Large intestine (tissue), 3 donors: ENCODE data around the gene CCND3. TPM values are rescaled to one million over a fixed set of nuclear protein-coding genes. Genes with fewer than 3 reads are reported as not detected.

Experiments
- DNase-seq, 2 donors: peaks; one replicate each; pipeline versions ENCODE4 v3.0.0 to v3.0.0-alpha.2; 2013
- H3K27ac ChIP-seq: one replicate; pipeline ENCODE4 v1.5.1; 2013; ENCODE audit warnings: low read length
- H3K27me3 ChIP-seq: 2 replicates; pipeline ENCODE4 v1.6.1; 2013; ENCODE audit warnings: low read length; ENCODE audit not compliant: control insufficient read depth, insufficient read depth
- H3K36me3 ChIP-seq: 2 replicates; pipeline ENCODE4 v1.6.1; 2013; ENCODE audit warnings: low read length; ENCODE audit not compliant: control insufficient read depth, insufficient read depth
- H3K4me1 ChIP-seq: one replicate; pipeline ENCODE4 v1.6.1; 2013; ENCODE audit warnings: low read length; ENCODE audit not compliant: control insufficient read depth, insufficient read depth
- H3K4me3 ChIP-seq: one replicate; pipeline ENCODE4 v1.5.1; 2013; ENCODE audit warnings: low read length
- H3K9me3 ChIP-seq: one replicate; pipeline ENCODE4 v1.6.1; 2013; ENCODE audit warnings: mild to moderate bottlenecking, low read depth, low read length, moderate library complexity; ENCODE audit not compliant: control insufficient read depth
- WGBS: methylation state at CpG from one replicate; pipeline ENCODE4 v1.1.5; 2013; ENCODE audit warnings: low lambda C conversion rate; ENCODE audit not compliant: insufficient coverage; 5-methylcytosine and 5-hydroxymethylcytosine counted together
- polyA plus RNA-seq: library from polyadenylated mRNA; unstranded; fragments of 120-200 nt; gene quantifications from one replicate; pipeline ENCODE4 v1.2.1, GENCODE V29; 2013

Gene CCND3
- polyA plus RNA-seq, 1 donor: 53.6 TPM

GRCh38 chr6:41967312-41968287 is 26.0 kb upstream of the CCND3 start:
- peak; percentile 31 to 68 for DNase-seq
- no peaks in the 10 kb centered on the region for H3K4me1 ChIP-seq
- H3K4me3 ChIP-seq: no peak overlapping the region
- H3K27ac ChIP-seq: no peak overlapping the region
- H3K9me3 ChIP-seq: no peaks in the 10 kb centered on the region
- no peaks in the 10 kb centered on the region for H3K27me3 ChIP-seq
- no peaks in the 10 kb centered on the region for H3K36me3 ChIP-seq
- no CpG with 5 or more reads among the region's 7 CpGs for WGBS

- Histone ChIP-seq H3K4me3 (no peak overlapping the region), H3K27me3 (no peaks in the 10 kb centered on the region), H3K27ac (no peak overlapping the region), H3K9me3 (no peaks in the 10 kb centered on the region), H3K36me3 (no peaks in the 10 kb centered on the region), H3K4me1 (no peaks in the 10 kb centered on the region)
- WGBS: 100% methylated on average over 2 of the region's 4 CpGs
- DNase-seq: no peak
Measured at GRCh38 chr6:41966961-41967311, 25.3 kb upstream of the CCND3 start.

GRCh38 chr6:41966214-41966920 is 24.8 kb upstream of the CCND3 start:
- 80% methylated on average over 1 of the region's 5 CpGs for WGBS
- no peaks in the 10 kb centered on the region for H3K4me1 ChIP-seq

GRCh38 chr6:41965429-41966213 is 24.0 kb upstream of the CCND3 start:
- H3K27me3 ChIP-seq: no peaks in the 10 kb centered on the region
- no peaks in the 10 kb centered on the region for H3K9me3 ChIP-seq
- H3K36me3 ChIP-seq: no peaks in the 10 kb centered on the region
- H3K27ac ChIP-seq: no peak overlapping the region
- WGBS: no CpG with 5 or more reads among the region's 11 CpGs
- no peaks in the 10 kb centered on the region for H3K4me1 ChIP-seq
- DNase-seq: no peak
- no peak overlapping the region for H3K4me3 ChIP-seq

More at GRCh38 chr6:41966214-41966920, 24.8 kb upstream of the CCND3 start:
- Histone ChIP-seq H3K36me3 (no peaks in the 10 kb centered on the region), H3K9me3 (no peaks in the 10 kb centered on the region), H3K27ac (no peak overlapping the region), H3K27me3 (no peaks in the 10 kb centered on the region), H3K4me3 (no peak overlapping the region)
- no peak for DNase-seq

GRCh38 chr6:41964201-41964887 is 22.7 kb upstream of the CCND3 start:
- whole genome bisulfite sequencing: no CpG with 5 or more reads among the region's 2 CpGs
- no peak for DNase-seq
- no peak overlapping the region for H3K27ac ChIP-seq

GRCh38 chr6:41963371-41963770 is 21.8 kb upstream of the CCND3 start:
- no peak for DNase-seq
- no peaks in the 10 kb centered on the region for H3K9me3 ChIP-seq
- WGBS: no CpG with 5 or more reads among the region's 1 CpG
- no peaks in the 10 kb centered on the region for H3K4me1 ChIP-seq
- no peaks in the 10 kb centered on the region for H3K27me3 ChIP-seq
- H3K27ac ChIP-seq: no peak overlapping the region
- H3K36me3 ChIP-seq: no peaks in the 10 kb centered on the region
- no peak overlapping the region for H3K4me3 ChIP-seq

More at GRCh38 chr6:41964201-41964887, 22.7 kb upstream of the CCND3 start:
- H3K27me3 ChIP-seq: no peaks in the 10 kb centered on the region
- no peak overlapping the region for H3K4me3 ChIP-seq
- H3K9me3 ChIP-seq: no peaks in the 10 kb centered on the region
- no peaks in the 10 kb centered on the region for H3K36me3 ChIP-seq
- no peaks in the 10 kb centered on the region for H3K4me1 ChIP-seq

GRCh38 chr6:41960028-41960427 is 18.4 kb upstream of the CCND3 start:
- Histone ChIP-seq H3K27me3 (no peaks in the 10 kb centered on the region), H3K9me3 (no peaks in the 10 kb centered on the region), H3K27ac (no peak overlapping the region), H3K36me3 (no peaks in the 10 kb centered on the region), H3K4me1 (no peaks in the 10 kb centered on the region), H3K4me3 (no peak overlapping the region)
- WGBS: 100% methylated on average over 2 of the region's 4 CpGs
- no peak for DNase-seq

- WGBS: 100% methylated on average over 2 of the region's 6 CpGs
- DNase-seq: no peak
- H3K27me3 ChIP-seq: no peaks in the 10 kb centered on the region
- no peaks in the 10 kb centered on the region for H3K36me3 ChIP-seq
- no peak overlapping the region for H3K4me3 ChIP-seq
- no peaks in the 10 kb centered on the region for H3K4me1 ChIP-seq
- H3K27ac ChIP-seq: no peak overlapping the region
- H3K9me3 ChIP-seq: no peaks in the 10 kb centered on the region
Measured at GRCh38 chr6:41958022-41958856, 16.6 kb upstream of the CCND3 start.

- H3K9me3 ChIP-seq: no peaks in the 10 kb centered on the region
- H3K4me3 ChIP-seq: no peak overlapping the region
- H3K27ac ChIP-seq: no peak overlapping the region
- no peaks in the 10 kb centered on the region for H3K36me3 ChIP-seq
- H3K4me1 ChIP-seq: no peaks in the 10 kb centered on the region
- WGBS: no CpG with 5 or more reads among the region's 4 CpGs
- DNase-seq: no peak
- H3K27me3 ChIP-seq: no peaks in the 10 kb centered on the region
Measured at GRCh38 chr6:41957117-41957516, 15.5 kb upstream of the CCND3 start.
